Colonic mucosa (tissue), 4 donors: ENCODE measurements around the gene ASB16. TPM values are rescaled to one million over a fixed set of nuclear protein-coding genes. Genes with fewer than 3 reads are reported as not detected.
A peak's percentile ranks its signal among the peaks of the same experiment; 100 is the strongest.

Experiments
- DNase-seq: peaks from one replicate; pipeline ENCODE4 v3.0.0-alpha.2; 2020
- H3K27ac ChIP-seq: fragments of 200-600 bp; one replicate; pipeline ENCODE4 v1.8.0; 2021
- H3K27me3 ChIP-seq: fragments of 200-600 bp; one replicate; pipeline ENCODE4 v1.8.0; 2021
- H3K36me3 ChIP-seq: fragments of 200-600 bp; one replicate; pipeline ENCODE4 v1.8.0; 2021
- H3K4me1 ChIP-seq: fragments of 200-600 bp; one replicate; pipeline ENCODE4 v1.8.0; 2021; ENCODE audit warnings: mild to moderate bottlenecking
- H3K4me3 ChIP-seq: fragments of 200-600 bp; one replicate; pipeline ENCODE4 v1.8.0; 2021
- H3K9ac ChIP-seq, 2 donors: one replicate each; pipeline ENCODE4 v1.7.0; 2013; ENCODE audit warnings: control low read depth in 2 of 2, low read depth in 2 of 2, low read length in 2 of 2
- H3K9me3 ChIP-seq: fragments of 200-600 bp; one replicate; pipeline ENCODE4 v1.8.0; 2021
- CTCF ChIP-seq: fragments of 200-600 bp; IDR thresholded peaks from one replicate; pipeline ENCODE4 v1.8.0; 2022; ENCODE audit warnings: antibody characterized with exemption, mild to moderate bottlenecking
- intact Hi-C: fragments of 100-400 bp; cut with DNase I; formaldehyde crosslinking; loops from one replicate; pipeline ENCODE4 v1.14.1; 2022
- total RNA-seq, 2 donors: library from RNA; stranded (reverse); fragmentation: NEBNext Ultra II Directional in 1 of 2; extraction: Animal tissue kit (Norgen Biotek cat#: 25700) in 1 of 2; gene quantifications; one replicate each; pipeline ENCODE4 v1.2.1, GENCODE V29; 2021
- donor health status: healthy.
- donor health status: DM: no; HTN: no; CAD: no.
- donor health status: DM: no; HTN: no; CAD: no.

The ASB16 gene
- total RNA-seq, 2 donors from 2014 or later = 0.32 TPM; not detected in 1

DNA sequence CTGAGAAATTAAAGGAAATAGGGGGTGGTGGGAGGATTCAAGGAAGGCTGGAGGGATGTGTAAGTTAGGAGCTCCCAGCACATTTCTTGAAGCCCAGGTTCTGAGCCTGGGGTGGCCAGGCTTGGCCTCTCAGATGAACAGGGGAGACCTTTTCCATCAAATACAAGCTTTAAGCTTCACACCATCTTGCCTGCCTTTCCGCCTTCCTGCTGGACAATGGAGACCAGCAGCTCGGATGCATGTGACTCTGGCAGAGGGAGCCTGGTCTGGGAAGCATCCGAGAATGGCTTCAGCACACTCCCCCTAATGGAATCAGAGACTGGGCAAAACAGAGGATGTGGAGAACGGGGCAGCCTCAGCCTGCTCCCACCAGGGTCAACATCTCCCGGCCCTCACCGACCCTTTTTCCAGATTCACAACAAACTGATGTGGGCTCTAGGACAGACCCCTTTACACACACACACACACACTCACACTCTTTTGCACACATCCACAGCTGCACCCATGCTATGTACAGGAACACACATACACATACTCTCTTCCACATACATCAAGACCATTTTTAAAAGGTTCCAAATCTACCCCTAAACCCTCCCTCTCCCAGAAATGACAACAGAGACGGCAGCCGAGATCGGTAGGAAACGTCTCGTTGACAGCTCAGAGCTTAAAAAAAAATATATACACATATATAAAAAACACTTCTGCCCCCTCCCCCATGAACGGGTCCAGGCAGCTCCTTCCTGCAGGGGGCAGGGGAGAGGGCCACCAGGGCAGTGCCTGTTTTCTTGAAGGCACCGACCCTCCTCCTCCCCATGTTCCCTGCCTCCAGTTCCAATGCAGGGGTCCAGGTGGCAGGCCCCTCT, 35.7 kb downstream of the ASB16 start:
- TF ChIP-seq CTCF = no peak
- intact Hi-C loops = no loop called here
- no peak overlapping the region for H3K4me3 ChIP-seq
- H3K27ac ChIP-seq = no peak overlapping the region
- no peaks in the 10 kb centered on the region for H3K9me3 ChIP-seq
- no peak for DNase-seq
- no peak overlapping the region for H3K9ac ChIP-seq
- H3K4me1 ChIP-seq = peaks cover 10% of the 10 kb centered on the region
- H3K27me3 ChIP-seq = no peaks in the 10 kb centered on the region
- peaks cover 4% of the 10 kb centered on the region for H3K36me3 ChIP-seq

GRCh38 chr17:44206825-44207155, 36.3 kb downstream of the ASB16 start:
- no peak overlapping the region for H3K4me3 ChIP-seq
- peaks cover 10% of the 10 kb centered on the region for H3K4me1 ChIP-seq
- no peak for TF ChIP-seq CTCF
- H3K9ac ChIP-seq = no peak overlapping the region
- H3K27me3 ChIP-seq = no peaks in the 10 kb centered on the region
- H3K9me3 ChIP-seq = no peaks in the 10 kb centered on the region
- DNase-seq = no peak
- H3K27ac ChIP-seq = no peak overlapping the region
- intact Hi-C loops = no loop called here
- peaks cover 4% of the 10 kb centered on the region for H3K36me3 ChIP-seq

- no peak overlapping the region for H3K4me3 ChIP-seq
- DNase-seq = no peak
- H3K36me3 ChIP-seq = peaks cover 4% of the 10 kb centered on the region
- no peak overlapping the region for H3K27ac ChIP-seq
- H3K9me3 ChIP-seq = no peaks in the 10 kb centered on the region
- H3K9ac ChIP-seq = no peak overlapping the region
- intact Hi-C loops = no loop called here
- H3K27me3 ChIP-seq = no peaks in the 10 kb centered on the region
- TF ChIP-seq CTCF = no peak
- peaks cover 10% of the 10 kb centered on the region for H3K4me1 ChIP-seq
Measured at GRCh38 chr17:44207319-44207718, 36.8 kb downstream of the ASB16 start.

GRCh38 chr17:44207743-44208142, 37.2 kb downstream of the ASB16 start:
- H3K4me1 ChIP-seq = peaks cover 10% of the 10 kb centered on the region

DNA sequence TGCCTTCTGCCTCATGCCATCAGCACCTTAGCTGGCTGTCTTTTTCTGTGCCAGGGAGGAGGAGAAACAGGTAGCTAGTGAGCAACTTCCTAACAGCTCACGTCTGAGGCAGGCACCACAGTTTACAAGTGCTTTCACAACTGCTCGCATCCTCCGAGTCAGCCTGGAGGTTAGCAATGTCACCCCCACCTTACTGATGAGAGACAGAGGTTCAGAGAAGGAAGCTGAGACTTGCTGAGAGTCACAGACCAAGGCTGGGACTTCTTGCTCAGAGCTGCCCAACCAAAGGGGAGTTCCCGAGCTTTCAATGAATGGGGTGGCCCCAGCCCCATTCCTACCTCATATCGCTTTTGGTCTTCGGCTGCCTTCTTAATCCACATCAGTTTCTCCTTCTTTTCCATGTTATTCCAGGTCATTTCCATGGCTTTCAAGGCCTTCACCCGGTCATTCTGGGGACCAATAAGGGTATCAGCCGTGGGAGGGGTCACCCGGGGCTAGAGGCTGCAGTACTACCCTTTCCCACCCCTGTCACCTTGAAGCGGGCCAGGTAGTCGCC, 39.4 kb downstream of the ASB16 start:
- intact Hi-C loops = loop anchor here (5.0 kb wide), 1 partner anchor 112 kb away; the partner anchor contains the start of gene SLC25A39
- Histone ChIP-seq H3K4me1 (peaks cover 4% of the 10 kb centered on the region), H3K9ac (peak overlapping the region in 1 of 2 donors; percentile 65), H3K9me3 (no peaks in the 10 kb centered on the region), H3K27me3 (no peaks in the 10 kb centered on the region), H3K27ac (no peak overlapping the region), H3K4me3 (no peak overlapping the region), H3K36me3 (peaks cover 9% of the 10 kb centered on the region)
- TF ChIP-seq CTCF = no peak
- DNase-seq = no peak

More at GRCh38 chr17:44207743-44208142, 37.2 kb downstream of the ASB16 start:
- intact Hi-C loops = no loop called here
- H3K9me3 ChIP-seq = no peaks in the 10 kb centered on the region
- H3K4me3 ChIP-seq = no peak overlapping the region
- no peaks in the 10 kb centered on the region for H3K27me3 ChIP-seq
- H3K9ac ChIP-seq = no peak overlapping the region
- peaks cover 4% of the 10 kb centered on the region for H3K36me3 ChIP-seq
- no peak for DNase-seq
- H3K27ac ChIP-seq = no peak overlapping the region
- no peak for TF ChIP-seq CTCF
